ENCODE data around the gene PTPRJ. TPM values are rescaled to one million over a fixed set of nuclear protein-coding genes. Genes with fewer than 3 reads are reported as not detected.

PTPRJ gene
- total and polyA plus RNA-seq, 5 donors from 2014 or later = 13.8 to 81.8 (median 19.0) TPM

GRCh38 chr11:47983464-47984397 is 3.4 kb downstream of the PTPRJ start:
- Mint-ChIP-seq H3K4me1 (peaks cover 24 to 70% (median 50%) of the 10 kb centered on the region in 4 donors), H3K27ac (peak overlapping the region; percentile 90 to 96 (median 91)), H3K4me3 (peak overlapping the region; percentile 85 to 99 (median 86)), H3K27me3 (no peaks in the 10 kb centered on the region), H3K9me3 (no peaks in the 10 kb centered on the region), H3K36me3 (peaks cover 8% of the 10 kb centered on the region)
- no peak for ATAC-seq (ENCODE audit: low read depth in 2 of 2)
- no peaks in the 10 kb centered on the region for H3K36me3 ChIP-seq (ENCODE audit: control insufficient read depth, insufficient read depth, low read length)
- H3K27me3 ChIP-seq (ENCODE audit: control insufficient read depth, insufficient read depth, low read length) = no peaks in the 10 kb centered on the region
- H3K27ac ChIP-seq (ENCODE audit: insufficient read depth, low read length, poor library complexity, severe bottlenecking) = peak overlapping the region; percentile 72
- peaks cover 61% of the 10 kb centered on the region for H3K4me1 ChIP-seq (ENCODE audit: control insufficient read depth, insufficient read depth, low read length, poor library complexity, severe bottlenecking)
- DNase-seq = peak in 1 of 3 donors; percentile 44
- no peaks in the 10 kb centered on the region for H3K9me3 ChIP-seq (ENCODE audit: control insufficient read depth in 2 of 2, low read length in 2 of 2)
- H3K4me3 ChIP-seq (ENCODE audit: low read depth, low read length) = peak overlapping the region; percentile 86

GRCh38 chr11:47986219-47986618 is 5.9 kb downstream of the PTPRJ start:
- peak overlapping the region; percentile 24 for H3K4me3 ChIP-seq (ENCODE audit: low read depth, low read length)
- H3K27me3 Mint-ChIP-seq = no peaks in the 10 kb centered on the region
- no peaks in the 10 kb centered on the region for H3K9me3 Mint-ChIP-seq
- H3K27ac Mint-ChIP-seq = peak overlapping the region; percentile 77 to 88 (median 81)
- peak overlapping the region; percentile 5 to 60 (median 28) for H3K4me3 Mint-ChIP-seq
- no peaks in the 10 kb centered on the region for H3K9me3 ChIP-seq (ENCODE audit: control insufficient read depth in 2 of 2, low read length in 2 of 2)
- no peak for ATAC-seq (ENCODE audit: low read depth in 2 of 2)
- H3K27me3 ChIP-seq (ENCODE audit: control insufficient read depth, insufficient read depth, low read length) = no peaks in the 10 kb centered on the region
- H3K36me3 ChIP-seq (ENCODE audit: control insufficient read depth, insufficient read depth, low read length) = no peaks in the 10 kb centered on the region
- H3K4me1 ChIP-seq (ENCODE audit: control insufficient read depth, insufficient read depth, low read length, poor library complexity, severe bottlenecking) = peaks cover 58% of the 10 kb centered on the region
- peak overlapping the region; percentile 55 for H3K27ac ChIP-seq (ENCODE audit: insufficient read depth, low read length, poor library complexity, severe bottlenecking)
- DNase-seq = no peak
- peaks cover 37 to 83% (median 57%) of the 10 kb centered on the region in 4 donors for H3K4me1 Mint-ChIP-seq
- H3K36me3 Mint-ChIP-seq = peaks cover 8% of the 10 kb centered on the region

GRCh38 chr11:47986742-47987141 is 6.4 kb downstream of the PTPRJ start:
- peaks cover 62% of the 10 kb centered on the region for H3K4me1 ChIP-seq (ENCODE audit: control insufficient read depth, insufficient read depth, low read length, poor library complexity, severe bottlenecking)
- H3K27ac ChIP-seq (ENCODE audit: insufficient read depth, low read length, poor library complexity, severe bottlenecking) = peak overlapping the region; percentile 55
- H3K36me3 ChIP-seq (ENCODE audit: control insufficient read depth, insufficient read depth, low read length) = no peaks in the 10 kb centered on the region
- H3K9me3 ChIP-seq (ENCODE audit: control insufficient read depth in 2 of 2, low read length in 2 of 2) = no peaks in the 10 kb centered on the region
- H3K4me3 ChIP-seq (ENCODE audit: low read depth, low read length) = no peak overlapping the region
- ATAC-seq (ENCODE audit: low read depth in 2 of 2) = no peak
- Mint-ChIP-seq H3K4me3 (peak overlapping the region in 2 of 4 donors; percentile 49 to 60), H3K36me3 (peaks cover 8% of the 10 kb centered on the region), H3K27me3 (no peaks in the 10 kb centered on the region), H3K9me3 (no peaks in the 10 kb centered on the region), H3K4me1 (peaks cover 41 to 86% (median 61%) of the 10 kb centered on the region in 4 donors), H3K27ac (peak overlapping the region; percentile 77 to 88 (median 81))
- H3K27me3 ChIP-seq (ENCODE audit: control insufficient read depth, insufficient read depth, low read length) = no peaks in the 10 kb centered on the region
- no peak for DNase-seq

GRCh38 chr11:47987310-47987709 is 7.0 kb downstream of the PTPRJ start:
- H3K4me1 Mint-ChIP-seq = peaks cover 42 to 86% (median 65%) of the 10 kb centered on the region in 4 donors
- peak overlapping the region; percentile 55 for H3K27ac ChIP-seq (ENCODE audit: insufficient read depth, low read length, poor library complexity, severe bottlenecking)
- peak overlapping the region; percentile 4 for H3K4me3 ChIP-seq (ENCODE audit: low read depth, low read length)
- no peaks in the 10 kb centered on the region for H3K9me3 ChIP-seq (ENCODE audit: control insufficient read depth in 2 of 2, low read length in 2 of 2)
- H3K4me1 ChIP-seq (ENCODE audit: control insufficient read depth, insufficient read depth, low read length, poor library complexity, severe bottlenecking) = peaks cover 61% of the 10 kb centered on the region
- H3K27me3 ChIP-seq (ENCODE audit: control insufficient read depth, insufficient read depth, low read length) = no peaks in the 10 kb centered on the region
- H3K4me3 Mint-ChIP-seq = peak overlapping the region in 2 of 4 donors; percentile 53 to 70
- H3K9me3 Mint-ChIP-seq = no peaks in the 10 kb centered on the region
- no peak for DNase-seq
- H3K27ac Mint-ChIP-seq = peak overlapping the region; percentile 33 to 91 (median 81)
- H3K27me3 Mint-ChIP-seq = no peaks in the 10 kb centered on the region
- H3K36me3 ChIP-seq (ENCODE audit: control insufficient read depth, insufficient read depth, low read length) = no peaks in the 10 kb centered on the region
- ATAC-seq (ENCODE audit: low read depth in 2 of 2) = no peak
- peaks cover 8% of the 10 kb centered on the region for H3K36me3 Mint-ChIP-seq

- Mint-ChIP-seq H3K9me3 (no peaks in the 10 kb centered on the region), H3K4me1 (peaks cover 43 to 88% (median 66%) of the 10 kb centered on the region in 4 donors), H3K36me3 (peaks cover 8% of the 10 kb centered on the region), H3K4me3 (peak overlapping the region in 3 of 4 donors; percentile 48 to 60 (median 53)), H3K27me3 (no peaks in the 10 kb centered on the region), H3K27ac (peak overlapping the region; percentile 81 to 91 (median 87))
- Histone ChIP-seq H3K27ac (ENCODE audit: insufficient read depth, low read length, poor library complexity, severe bottlenecking) (no peak overlapping the region), H3K27me3 (ENCODE audit: control insufficient read depth, insufficient read depth, low read length) (no peaks in the 10 kb centered on the region), H3K9me3 (ENCODE audit: control insufficient read depth in 2 of 2, low read length in 2 of 2) (no peaks in the 10 kb centered on the region), H3K4me1 (ENCODE audit: control insufficient read depth, insufficient read depth, low read length, poor library complexity, severe bottlenecking) (peaks cover 58% of the 10 kb centered on the region), H3K4me3 (ENCODE audit: low read depth, low read length) (peak overlapping the region; percentile 4), H3K36me3 (ENCODE audit: control insufficient read depth, insufficient read depth, low read length) (no peaks in the 10 kb centered on the region)
- peak in 1 of 2 donors; percentile 17 for ATAC-seq (ENCODE audit: low read depth in 2 of 2)
- DNase-seq = no peak
Measured at GRCh38 chr11:47987781-47988180, 7.4 kb downstream of the PTPRJ start.

GRCh38 chr11:47989779-47990178 is 9.4 kb downstream of the PTPRJ start:
- no peaks in the 10 kb centered on the region for H3K27me3 Mint-ChIP-seq
- ATAC-seq (ENCODE audit: low read depth in 2 of 2) (no peak), DNase-seq (no peak)
- Histone ChIP-seq H3K27ac (ENCODE audit: insufficient read depth, low read length, poor library complexity, severe bottlenecking) (no peak overlapping the region), H3K4me3 (ENCODE audit: low read depth, low read length) (no peak overlapping the region), H3K27me3 (ENCODE audit: control insufficient read depth, insufficient read depth, low read length) (no peaks in the 10 kb centered on the region), H3K4me1 (ENCODE audit: control insufficient read depth, insufficient read depth, low read length, poor library complexity, severe bottlenecking) (peaks cover 45% of the 10 kb centered on the region), H3K36me3 (ENCODE audit: control insufficient read depth, insufficient read depth, low read length) (no peaks in the 10 kb centered on the region), H3K9me3 (ENCODE audit: control insufficient read depth in 2 of 2, low read length in 2 of 2) (no peaks in the 10 kb centered on the region)
- H3K4me3 Mint-ChIP-seq = peak overlapping the region in 3 of 4 donors; percentile 18 to 80 (median 25)
- no peaks in the 10 kb centered on the region for H3K9me3 Mint-ChIP-seq
- peak overlapping the region; percentile 20 to 94 (median 23) for H3K27ac Mint-ChIP-seq
- H3K4me1 Mint-ChIP-seq = peaks cover 32 to 80% (median 56%) of the 10 kb centered on the region in 4 donors
- peaks cover 8% of the 10 kb centered on the region for H3K36me3 Mint-ChIP-seq

GRCh38 chr11:47991266-47991830 is 11.0 kb downstream of the PTPRJ start:
- peaks cover under 1% of the 10 kb centered on the region for H3K36me3 ChIP-seq (ENCODE audit: control insufficient read depth, insufficient read depth, low read length)
- peak overlapping the region; percentile 59 to 86 (median 80) for H3K4me3 Mint-ChIP-seq
- peaks cover 7% of the 10 kb centered on the region for H3K36me3 Mint-ChIP-seq
- H3K4me1 ChIP-seq (ENCODE audit: control insufficient read depth, insufficient read depth, low read length, poor library complexity, severe bottlenecking) = peaks cover 43% of the 10 kb centered on the region
- H3K9me3 ChIP-seq (ENCODE audit: control insufficient read depth in 2 of 2, low read length in 2 of 2) = no peaks in the 10 kb centered on the region
- no peaks in the 10 kb centered on the region for H3K27me3 ChIP-seq (ENCODE audit: control insufficient read depth, insufficient read depth, low read length)
- H3K27ac Mint-ChIP-seq = peak overlapping the region; percentile 78 to 94 (median 93)
- H3K4me1 Mint-ChIP-seq = peaks cover 28 to 82% (median 57%) of the 10 kb centered on the region in 4 donors
- H3K9me3 Mint-ChIP-seq = no peaks in the 10 kb centered on the region
- H3K4me3 ChIP-seq (ENCODE audit: low read depth, low read length) = peak overlapping the region; percentile 72
- DNase-seq = peak in 1 of 3 donors; percentile 51
- no peaks in the 10 kb centered on the region for H3K27me3 Mint-ChIP-seq
- ATAC-seq (ENCODE audit: low read depth in 2 of 2) = peak; percentile 49 to 67
- peak overlapping the region; percentile 66 for H3K27ac ChIP-seq (ENCODE audit: insufficient read depth, low read length, poor library complexity, severe bottlenecking)
